Measurements from ENCODE around the gene PPP1CB.

PPP1CB gene

GRCh38 chr2:28745876-28746275 lies 5.8 kb upstream of the PPP1CB start:
- no peak for DNase-seq

- no peak for DNase-seq
Measured at GRCh38 chr2:28746429-28747111, 5.1 kb upstream of the PPP1CB start.

- DNase-seq = no peak
Measured at GRCh38 chr2:28747714-28748113, 3.9 kb upstream of the PPP1CB start.

GRCh38 chr2:28748176-28748575 lies 3.5 kb upstream of the PPP1CB start:
- DNase-seq = no peak

GRCh38 chr2:28748941-28749340 lies 2.7 kb upstream of the PPP1CB start:
- DNase-seq = no peak

- no peak for DNase-seq
Measured at GRCh38 chr2:28749526-28749925, 2.1 kb upstream of the PPP1CB start.

- no peak for DNase-seq
Measured at GRCh38 chr2:28750316-28751251, 1.0 kb upstream of the PPP1CB start.

GRCh38 chr2:28751956-28752630 lies 463 bp downstream of the PPP1CB start:
- no peak for DNase-seq

- no peak for DNase-seq
Measured at GRCh38 chr2:28752631-28753376, 1.2 kb downstream of the PPP1CB start.

GRCh38 chr2:28754321-28754720 lies 2.7 kb downstream of the PPP1CB start:
- no peak for DNase-seq

- no peak for DNase-seq
Measured at GRCh38 chr2:28755421-28755820, 3.8 kb downstream of the PPP1CB start.

GRCh38 chr2:28758459-28758858 lies 6.8 kb downstream of the PPP1CB start:
- no peak for DNase-seq

GRCh38 chr2:28761420-28761819 lies 9.8 kb downstream of the PPP1CB start:
- no peak for DNase-seq

- no peak for DNase-seq
Measured at GRCh38 chr2:28764909-28765711, 13.5 kb downstream of the PPP1CB start.

- no peak for DNase-seq
Measured at GRCh38 chr2:28766070-28766469, 14.4 kb downstream of the PPP1CB start.

- DNase-seq = no peak
Measured at GRCh38 chr2:28767337-28767736, 15.7 kb downstream of the PPP1CB start.

GRCh38 chr2:28768422-28768821 lies 16.8 kb downstream of the PPP1CB start:
- DNase-seq = no peak

- no peak for DNase-seq
Measured at GRCh38 chr2:28768952-28769351, 17.3 kb downstream of the PPP1CB start.

GRCh38 chr2:28772351-28772750 lies 20.7 kb downstream of the PPP1CB start:
- DNase-seq = no peak

GRCh38 chr2:28776471-28776870 lies 24.8 kb downstream of the PPP1CB start:
- no peak for DNase-seq

GRCh38 chr2:28778392-28778791 lies 26.8 kb downstream of the PPP1CB start:
- DNase-seq = no peak

GRCh38 chr2:28779001-28779400 lies 27.4 kb downstream of the PPP1CB start:
- DNase-seq = no peak
